NCI-H82 treated with DMSO at 0.1 percent for 48 hours (cell line): ENCODE results near the gene REG3A.

Source experiments
- DNase-seq: peaks from one replicate; lab custom pipeline; 2025; ENCODE audit not compliant: unreplicated experiment; lab: John Stamatoyannopoulos, UW

Gene REG3A

DNA sequence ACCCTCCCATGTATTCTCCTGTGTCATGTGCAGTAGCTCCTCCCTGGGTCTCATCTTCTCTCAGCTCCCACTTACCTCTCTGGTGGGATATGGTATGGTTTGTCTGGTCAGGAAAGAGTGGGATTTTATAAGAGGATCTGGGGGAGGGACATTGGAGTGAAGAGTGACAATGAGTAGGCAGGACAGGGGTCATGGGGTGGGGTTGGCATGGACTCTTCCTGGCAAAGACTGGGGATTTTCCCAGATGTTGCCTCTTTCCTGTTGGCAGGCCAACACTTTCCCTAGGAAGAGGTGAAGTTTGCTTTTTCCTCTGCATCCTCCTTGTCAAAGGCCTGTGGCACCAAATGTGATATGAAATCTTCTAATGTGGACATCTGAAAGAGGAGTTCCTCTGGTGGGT, at the start of gene REG3A:
Gene REG3A, minus strand, starts transcription at position 101 of the 400 bp plus-strand sequence. CDS start 348 bp downstream, outside the sequence.
- DNase-seq = no peak

DNA sequence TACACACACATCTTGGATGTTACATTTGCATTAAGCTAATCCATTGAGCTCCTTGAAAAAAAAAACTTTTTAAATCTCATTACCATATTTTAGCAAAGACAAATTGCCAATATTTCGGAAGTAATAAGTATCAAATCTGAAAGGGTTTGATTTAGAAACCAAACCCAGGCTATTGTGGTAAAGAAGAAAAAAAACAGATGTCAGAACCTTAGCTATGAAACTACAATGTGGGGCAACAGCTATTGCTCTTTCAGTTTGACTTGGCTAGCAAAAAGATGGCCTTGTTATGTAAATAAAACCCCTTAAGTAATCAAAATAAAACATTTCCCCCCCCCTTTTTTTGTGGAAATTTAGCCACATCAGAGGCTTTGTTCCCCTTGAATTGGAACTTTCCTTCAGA, 41.2 kb upstream of the REG3A start:
- no peak for DNase-seq

DNA sequence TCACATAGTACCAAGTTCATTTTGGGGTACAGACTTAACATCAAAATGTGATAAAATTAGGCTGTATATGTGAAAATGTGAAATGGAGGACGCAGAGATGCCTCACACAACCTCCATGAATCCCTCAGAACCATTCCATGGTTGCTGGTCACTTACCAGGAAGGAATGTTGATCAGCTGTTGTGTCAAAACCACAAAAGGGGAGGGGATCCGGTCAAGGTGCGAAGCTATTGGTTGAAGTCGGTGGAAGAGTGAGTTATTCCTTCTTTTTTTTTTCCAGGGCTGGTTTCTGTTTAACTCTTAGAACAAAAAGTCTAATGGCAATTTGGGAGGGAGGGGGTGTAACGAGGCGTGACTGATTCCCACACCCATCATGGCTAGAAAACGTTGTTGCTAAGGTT, 32.3 kb upstream of the REG3A start:
- no peak for DNase-seq

DNA sequence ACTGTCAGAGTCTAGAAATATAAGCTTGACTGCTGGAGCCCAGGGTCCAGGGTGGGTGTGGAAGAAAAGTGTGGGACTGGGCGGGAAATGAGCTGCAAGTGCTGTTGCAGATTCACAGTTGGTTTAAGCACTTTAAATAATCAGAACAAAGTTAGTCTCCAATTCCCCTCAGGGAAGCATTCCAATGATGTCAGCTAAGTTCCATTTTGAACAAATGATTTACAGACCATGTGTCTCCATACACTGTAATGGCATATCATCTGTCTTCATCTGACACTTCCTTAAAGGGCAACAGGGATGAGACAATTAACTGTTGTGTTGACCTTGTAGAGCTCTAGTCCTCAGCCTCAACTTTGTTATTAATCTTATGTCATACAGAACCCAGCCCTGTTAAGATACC, 31.5 kb upstream of the REG3A start:
- DNase-seq = no peak

DNA sequence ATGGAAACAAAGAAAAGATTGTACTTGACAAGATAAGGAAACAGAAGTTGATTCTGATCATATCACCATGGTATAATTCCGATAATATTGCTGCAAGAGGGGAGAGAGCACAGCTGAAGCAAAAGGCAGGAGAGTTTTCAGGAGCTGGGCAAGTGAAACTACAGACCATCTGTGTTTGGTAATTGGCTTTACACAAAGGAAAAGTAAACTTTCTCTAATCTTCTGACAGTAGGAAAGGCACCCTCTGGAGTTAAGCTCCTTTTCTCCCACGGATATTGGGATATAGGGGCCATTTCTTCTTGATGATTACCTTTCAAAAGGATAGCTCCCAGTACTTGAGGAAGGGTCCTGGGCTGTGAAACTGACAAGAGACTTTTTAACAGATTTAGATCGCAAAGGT, 29.9 kb upstream of the REG3A start:
- peak; percentile 84 for DNase-seq

DNA sequence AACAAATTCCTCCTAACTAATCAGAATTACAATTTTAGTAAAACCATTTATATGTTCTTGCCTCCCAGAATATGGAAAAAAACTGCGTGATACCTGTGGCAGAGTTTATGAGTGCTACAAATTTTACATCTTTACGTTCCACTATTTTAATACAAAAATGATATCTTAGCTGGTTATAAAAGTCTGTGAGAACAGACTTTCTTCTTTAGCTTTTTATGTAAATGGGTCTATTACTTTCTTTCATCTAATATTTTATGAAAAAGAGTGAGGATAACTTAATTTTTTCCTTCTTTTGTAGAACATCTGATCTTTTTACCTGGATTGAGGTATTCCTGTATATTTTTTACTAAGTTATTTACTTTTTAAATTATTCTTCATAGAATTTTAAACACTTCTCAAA, 22.1 kb upstream of the REG3A start:
- no peak for DNase-seq

DNA sequence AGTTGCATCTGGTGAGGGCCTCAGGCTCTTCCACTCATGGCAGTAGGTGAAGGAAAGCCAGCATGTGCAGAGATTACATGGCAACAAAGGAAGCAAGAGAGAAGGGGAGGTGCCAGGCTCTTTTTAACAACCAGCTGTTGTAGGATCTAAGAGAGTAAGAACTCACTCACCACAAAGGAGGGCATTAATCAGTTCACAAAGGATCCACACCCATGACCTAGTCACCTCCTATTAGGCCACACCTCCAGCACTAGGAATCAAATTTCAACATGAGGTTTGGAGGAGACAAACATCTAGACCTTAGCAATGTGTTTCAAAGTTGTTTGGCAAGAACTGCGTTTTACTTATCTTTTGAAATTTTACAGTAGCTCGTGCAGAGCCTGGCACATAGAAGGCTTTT, 20.5 kb upstream of the REG3A start:
- no peak for DNase-seq

DNA sequence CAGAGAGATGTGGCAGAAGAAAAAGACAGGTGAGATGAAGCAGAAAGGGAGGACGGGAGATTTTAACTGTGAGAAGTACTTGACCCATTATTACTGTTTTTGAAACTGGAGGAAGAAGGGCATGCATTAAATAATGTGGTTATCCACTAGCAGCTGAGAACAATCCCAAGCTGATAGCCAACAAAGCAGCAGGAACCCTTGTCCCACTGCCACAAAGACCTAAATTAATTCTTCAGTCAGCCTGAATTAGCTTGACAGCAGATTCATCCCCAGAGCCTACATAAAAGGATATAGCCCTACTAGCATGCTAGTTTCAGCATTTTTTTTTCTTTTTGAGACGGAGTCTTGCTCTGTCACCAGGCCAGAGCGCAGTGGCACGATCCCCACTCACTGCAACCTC, 19.5 kb upstream of the REG3A start:
- DNase-seq = no peak

DNA sequence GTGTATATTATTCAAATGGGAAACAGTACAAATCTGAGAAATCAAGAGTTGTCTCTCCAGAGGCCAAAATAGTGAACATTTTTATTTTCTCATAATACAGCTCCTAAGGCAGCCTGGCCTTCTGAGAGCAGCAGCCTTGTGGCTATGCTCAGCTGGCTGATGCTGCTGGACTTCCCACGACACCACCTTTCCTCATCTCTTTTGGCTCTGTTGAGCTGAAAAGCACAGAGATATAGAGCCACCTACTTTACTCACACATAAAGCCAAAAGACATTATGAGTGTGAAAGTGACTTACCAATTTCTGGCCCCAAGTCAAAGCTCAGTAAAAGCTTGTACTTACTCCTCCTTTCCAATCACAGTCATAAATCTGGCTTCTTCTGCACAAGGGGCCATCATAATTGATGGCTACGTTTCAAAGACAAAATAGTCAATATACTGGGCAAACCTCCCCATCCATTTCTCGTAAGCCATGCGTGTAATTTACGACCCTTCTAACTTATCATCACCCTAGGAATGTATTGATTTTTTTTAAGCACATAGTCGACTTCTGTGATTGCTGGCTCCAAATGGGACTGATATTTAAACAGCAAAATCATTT, 18.6 kb upstream of the REG3A start:
- no peak for DNase-seq

DNA sequence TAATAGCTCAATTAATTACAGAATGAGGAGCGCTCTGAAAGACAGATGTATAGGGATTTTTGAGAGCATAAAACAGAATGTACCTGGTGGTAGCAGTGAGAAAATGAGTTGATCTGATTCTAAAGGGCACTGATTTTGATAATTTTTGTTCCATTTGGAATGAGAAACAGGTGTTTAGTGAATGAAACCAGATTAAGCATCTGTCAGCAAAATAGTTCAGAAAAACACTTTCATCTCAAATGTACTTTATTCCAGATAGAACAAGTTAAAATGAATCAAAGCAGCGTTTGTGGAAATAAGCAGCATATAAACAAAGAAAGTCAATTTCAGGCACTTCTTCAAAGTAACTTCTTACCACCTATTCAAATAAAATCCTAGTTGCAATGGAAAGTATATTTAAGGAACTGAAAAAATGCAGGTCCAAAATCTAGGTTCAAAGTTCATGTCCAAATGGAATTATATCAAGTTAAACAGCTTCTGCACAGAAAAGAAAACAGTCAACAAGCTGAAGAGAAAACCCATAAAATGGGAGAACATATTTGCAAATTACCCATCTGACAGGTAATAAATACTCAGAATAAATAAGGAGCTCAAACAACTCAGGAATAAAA, 11.9 kb upstream of the REG3A start:
- no peak for DNase-seq

DNA sequence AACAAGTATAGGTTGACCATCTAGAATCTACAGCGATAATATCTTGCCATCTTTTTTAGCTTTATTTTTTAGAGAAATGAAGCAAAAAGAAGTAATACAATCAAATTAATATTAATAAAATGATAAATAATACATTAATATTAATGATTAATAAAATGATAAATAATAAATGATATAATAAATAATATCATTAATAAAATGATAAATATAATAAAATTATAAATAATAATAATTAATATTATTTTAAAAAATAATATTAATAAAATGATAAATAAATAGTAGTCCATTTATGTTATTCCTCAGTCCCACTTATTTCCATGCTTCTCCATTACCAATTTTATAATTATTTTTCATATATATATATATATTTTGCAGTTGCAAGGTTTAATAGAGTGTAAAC, 3.2 kb upstream of the REG3A start:
- no peak for DNase-seq

DNA sequence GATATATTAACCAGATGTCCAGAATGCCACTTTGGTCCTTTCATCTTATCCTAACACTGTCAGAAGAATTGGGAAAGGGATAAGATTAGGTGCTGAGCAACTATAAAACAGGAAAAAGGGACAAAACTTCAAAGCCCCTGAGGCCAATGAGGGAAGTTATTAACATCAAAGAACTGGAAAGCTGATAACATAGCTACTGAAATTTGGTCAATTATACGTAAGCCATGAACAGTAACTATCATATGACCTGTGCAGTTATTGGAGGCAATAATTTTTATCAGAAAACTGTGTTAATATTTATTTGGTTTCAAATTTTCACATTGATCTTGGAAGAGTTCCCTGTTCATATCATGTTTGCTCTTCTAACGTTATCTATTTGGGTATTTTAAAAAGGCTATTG, 2.6 kb upstream of the REG3A start:
- no peak for DNase-seq

DNA sequence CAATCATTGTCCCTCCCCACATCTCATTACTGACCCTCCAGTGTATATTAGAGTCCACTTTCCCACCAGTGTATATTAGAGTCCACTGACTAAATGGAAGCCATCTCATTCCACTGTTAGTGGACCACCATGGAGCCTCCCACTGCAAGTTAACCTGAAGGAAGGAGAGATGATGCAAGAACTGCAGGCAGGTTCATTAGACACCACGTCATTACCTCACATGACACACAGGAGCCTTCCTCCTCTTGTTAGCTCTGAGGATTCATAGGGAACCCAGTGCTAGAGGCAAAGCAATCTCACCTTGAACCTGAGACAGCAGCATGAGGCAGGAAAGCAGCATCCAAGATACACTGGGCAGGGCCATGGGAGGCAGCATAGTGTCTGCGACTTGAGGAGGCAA, 523 bp downstream of the REG3A start:
- no peak for DNase-seq

DNA sequence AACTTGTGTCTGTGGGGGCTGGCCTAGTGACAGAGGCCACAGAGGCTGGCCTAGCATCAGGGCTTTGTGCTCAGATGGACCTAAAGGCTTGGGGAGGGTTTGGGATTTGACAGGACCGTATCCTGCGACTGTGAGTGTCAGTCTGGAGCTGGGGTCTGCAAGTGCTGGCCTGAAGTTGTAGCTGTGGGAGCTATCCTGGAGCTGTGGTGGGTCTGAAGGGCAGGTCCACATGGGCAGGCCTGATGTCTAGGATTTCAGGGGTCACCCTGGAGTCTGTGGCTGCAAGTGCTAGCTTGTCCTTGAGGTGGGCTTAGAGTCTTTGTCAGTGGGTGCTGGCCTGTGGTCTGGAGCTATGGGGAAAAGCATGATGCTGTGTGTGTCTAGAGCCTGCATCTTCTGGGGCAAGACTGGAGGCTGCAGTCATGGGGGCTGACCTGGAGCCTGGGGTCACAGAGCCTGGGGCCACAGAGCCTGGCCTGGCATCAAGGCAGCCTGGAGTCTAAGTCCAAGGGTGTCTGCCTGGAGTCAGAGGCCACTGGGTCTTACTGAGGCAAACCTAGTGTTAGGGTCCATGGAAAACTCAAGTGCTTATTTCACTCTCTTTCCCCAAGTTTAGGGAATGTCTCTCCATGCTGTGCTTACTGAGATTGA, 3.6 kb downstream of the REG3A start:
- no peak for DNase-seq

DNA sequence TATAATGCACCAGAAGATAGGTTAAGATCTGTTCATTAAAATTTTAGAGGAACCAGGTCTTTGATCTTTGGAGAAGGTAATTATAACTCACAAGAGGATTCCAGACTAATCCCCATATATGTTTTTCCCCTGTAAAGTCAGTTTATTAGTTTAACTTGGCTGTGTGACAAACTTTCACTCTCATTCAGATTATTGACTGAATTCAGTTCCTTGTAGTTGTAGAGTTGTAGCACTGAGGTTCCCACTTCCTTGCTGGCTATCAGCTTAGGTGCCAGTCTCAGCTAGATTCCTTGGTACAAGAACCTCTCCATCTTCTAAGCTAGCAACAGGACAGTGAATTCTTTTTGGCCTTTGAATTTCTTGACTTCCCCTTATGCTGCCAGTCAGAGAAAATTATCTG, 20.1 kb downstream of the REG3A start:
- no peak for DNase-seq

DNA sequence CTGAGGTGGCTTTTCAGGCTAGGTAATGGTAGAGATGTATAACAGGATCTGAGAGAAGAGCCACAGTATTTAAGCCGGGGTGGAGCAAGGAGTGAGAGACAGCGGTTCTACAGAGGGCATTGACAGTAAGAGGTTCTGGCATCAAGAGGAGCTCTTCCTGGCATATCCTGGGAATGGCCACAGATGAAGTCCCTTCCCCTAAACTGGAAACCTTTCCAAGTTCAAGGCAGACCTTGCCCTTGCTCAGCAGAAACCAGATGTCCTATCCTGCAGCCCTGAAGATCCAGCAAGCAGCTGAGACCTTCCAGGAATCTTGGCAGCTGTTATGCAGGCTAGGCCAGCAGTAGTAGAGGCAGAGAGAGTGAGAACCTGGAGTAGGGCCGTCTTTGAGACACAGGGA, 21.2 kb downstream of the REG3A start:
- no peak for DNase-seq

DNA sequence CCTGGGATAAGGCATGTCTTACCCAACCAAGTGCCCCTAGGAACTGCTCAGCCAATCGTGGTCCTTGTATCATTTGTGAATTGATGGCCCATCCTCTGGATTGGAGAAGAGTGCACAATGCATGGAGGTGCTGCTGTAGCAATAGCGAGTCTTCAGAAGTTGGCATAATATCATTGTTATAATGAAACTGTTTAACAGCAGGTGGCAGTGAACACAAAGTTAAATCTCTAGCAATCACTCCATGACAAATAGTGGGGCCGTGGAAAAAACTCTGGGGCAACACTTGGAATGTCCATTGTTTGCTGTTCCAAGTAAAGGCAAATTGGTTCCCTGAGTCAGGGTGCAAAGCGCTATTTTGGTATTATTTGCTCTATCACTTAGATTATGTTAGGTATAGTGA, 27.9 kb downstream of the REG3A start:
- DNase-seq = no peak

DNA sequence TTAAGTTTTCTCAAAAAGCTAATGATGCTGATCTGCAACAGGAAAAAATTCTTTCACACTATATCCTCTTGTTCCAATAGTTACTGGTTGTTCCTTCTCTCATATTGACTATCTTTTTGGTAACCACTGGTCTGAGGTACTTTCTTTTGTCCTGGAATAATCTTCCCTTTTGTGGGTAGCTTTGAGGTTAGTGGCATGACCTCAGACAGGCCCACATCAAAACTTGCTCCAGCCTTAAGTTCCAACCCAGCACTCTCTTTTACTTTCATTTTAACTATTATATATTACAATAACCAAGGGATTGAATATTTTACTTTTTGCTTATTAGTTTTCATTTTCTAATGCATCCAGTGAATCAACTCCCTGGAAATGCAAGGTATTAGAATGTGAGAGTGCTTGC, 29.7 kb downstream of the REG3A start:
- no peak for DNase-seq

DNA sequence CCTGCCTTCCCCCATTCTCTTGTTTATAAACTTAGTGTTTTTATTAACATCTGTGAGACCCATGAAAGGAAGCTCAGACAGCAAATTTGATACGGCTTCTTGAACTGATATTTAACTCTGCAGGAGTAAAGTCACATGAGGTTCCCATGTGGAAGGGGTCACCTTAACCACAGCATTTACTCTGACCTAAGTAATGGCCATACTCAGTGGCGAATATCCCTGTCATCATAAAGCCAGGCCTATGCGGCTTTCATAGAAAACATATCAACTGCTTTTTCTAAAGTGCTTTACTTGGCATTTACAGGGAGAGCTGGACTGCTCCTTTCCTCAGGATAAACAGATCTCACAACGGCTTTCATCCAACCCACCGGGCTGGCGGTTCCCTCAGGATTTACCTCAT, 30.3 kb downstream of the REG3A start:
- DNase-seq = no peak

DNA sequence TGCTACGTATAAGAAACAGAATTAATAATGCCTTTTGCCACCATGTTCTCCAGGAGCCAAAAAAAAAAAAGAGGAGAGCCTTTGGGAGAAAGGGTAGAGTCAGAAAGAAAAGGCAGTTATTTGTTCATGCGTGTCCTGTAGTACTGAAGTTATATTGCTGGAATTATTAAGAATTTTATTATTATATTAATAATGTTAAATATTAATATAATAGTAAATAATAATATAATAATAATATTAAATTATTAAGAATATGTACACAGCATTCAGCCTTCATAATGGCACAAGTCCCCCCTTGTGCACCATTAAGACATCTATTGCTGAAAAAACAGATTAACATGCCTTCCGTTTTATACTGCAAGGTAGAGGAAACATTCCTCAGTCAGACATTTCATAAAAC, 31.1 kb downstream of the REG3A start:
- no peak for DNase-seq

DNA sequence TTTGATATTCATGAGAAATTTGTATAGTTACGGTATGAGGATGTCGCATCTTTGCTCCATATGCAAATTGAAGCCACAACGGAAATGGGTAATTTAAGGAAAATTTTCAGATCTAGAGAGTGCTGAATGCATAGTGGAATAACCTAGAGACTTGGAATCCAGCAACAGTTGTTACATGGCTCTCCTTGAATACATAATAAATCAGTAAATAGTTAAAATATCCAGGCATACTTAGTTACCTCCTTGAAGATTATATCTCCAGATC, 33.9 kb downstream of the REG3A start:
- DNase-seq = no peak

DNA sequence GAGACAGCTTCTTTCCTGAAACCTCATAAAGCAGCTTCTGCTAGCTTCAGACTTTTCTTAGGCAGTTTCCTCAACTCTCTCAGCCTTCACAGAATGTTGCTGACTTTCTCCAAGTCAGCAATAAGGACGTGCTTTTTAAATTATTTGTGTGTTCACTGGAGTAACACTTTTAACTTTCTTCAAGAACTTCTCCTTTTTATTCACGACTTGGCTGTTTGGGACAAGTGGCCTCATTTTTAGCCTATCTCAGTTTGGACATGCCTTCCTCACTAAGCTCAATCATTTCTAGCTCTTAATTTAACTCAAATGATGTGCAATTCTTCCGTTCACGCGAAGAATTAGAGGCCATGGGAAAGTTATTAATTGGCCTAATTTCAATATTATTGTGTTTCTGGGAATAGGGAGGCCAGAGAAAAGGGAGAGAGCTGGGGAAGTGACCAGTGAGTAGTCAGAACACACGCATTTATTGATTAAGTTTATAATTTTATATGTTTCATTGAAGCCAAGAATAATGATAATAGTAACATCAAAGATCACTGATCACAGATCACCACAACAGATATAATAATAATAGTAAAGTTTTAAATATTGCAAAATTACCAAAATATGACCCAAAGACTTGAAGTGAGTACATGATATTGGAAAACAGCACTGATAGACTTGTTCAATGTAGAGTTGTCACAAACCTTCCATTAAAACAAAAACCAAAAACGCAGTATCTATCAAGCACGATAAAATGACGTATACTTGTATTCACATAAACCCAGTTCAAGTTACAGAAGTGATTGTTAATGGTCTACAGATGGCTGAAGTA, 34.4 kb downstream of the REG3A start:
- no peak for DNase-seq
